NCI-H1092 treated with DMSO at 0.1 percent for 48 hours (cell line): ENCODE measurements around the gene APOA4.
"Not testable (repeated sequence)": the region's sequence is repeated elsewhere in the genome, so short reads cannot be mapped to it uniquely, and the experiment has no call there.

ENCODE experiments used
- DNase-seq: peaks from one replicate; lab custom pipeline; 2025; lab: John Stamatoyannopoulos, UW

Gene APOA4

GRCh38 chr11:116849060-116849459 is 26.0 kb upstream of the APOA4 start:
- DNase-seq, result no peak

- DNase-seq, result no peak
Measured at GRCh38 chr11:116847612-116848011, 24.5 kb upstream of the APOA4 start.

- no peak for DNase-seq
Measured at GRCh38 chr11:116844722-116845121, 21.6 kb upstream of the APOA4 start.

GRCh38 chr11:116843661-116844060 is 20.6 kb upstream of the APOA4 start:
- no peak for DNase-seq

- DNase-seq, result no peak
Measured at GRCh38 chr11:116842909-116843308, 19.8 kb upstream of the APOA4 start.

GRCh38 chr11:116842117-116842516 is 19.0 kb upstream of the APOA4 start:
- DNase-seq, result no peak

GRCh38 chr11:116840746-116841296 is 17.7 kb upstream of the APOA4 start:
- no peak for DNase-seq

- no peak for DNase-seq
Measured at GRCh38 chr11:116840224-116840745, 17.2 kb upstream of the APOA4 start.

- no peak for DNase-seq
Measured at GRCh38 chr11:116838321-116839084, 15.4 kb upstream of the APOA4 start.

- no peak for DNase-seq
Measured at GRCh38 chr11:116837231-116838091, 14.4 kb upstream of the APOA4 start, which contains the start of gene APOA1. Gene APOA1, minus strand, starts transcription at chr11:116837622. Its CDS starts 235 bp downstream, at chr11:116837387.

- no peak for DNase-seq
Measured at GRCh38 chr11:116836632-116836991, 13.5 kb upstream of the APOA4 start.

GRCh38 chr11:116835791-116836631 is 12.9 kb upstream of the APOA4 start:
- peak; percentile 95 for DNase-seq

- DNase-seq, result no peak
Measured at GRCh38 chr11:116835042-116835772, 12.1 kb upstream of the APOA4 start.

- DNase-seq, result not testable (repeated sequence)
Measured at GRCh38 chr11:116834535-116835041, 11.5 kb upstream of the APOA4 start.

- no peak for DNase-seq
Measured at GRCh38 chr11:116833816-116834534, 10.9 kb upstream of the APOA4 start.

- no peak for DNase-seq
Measured at GRCh38 chr11:116833491-116833815, 10.3 kb upstream of the APOA4 start.

GRCh38 chr11:116832350-116833290 is 9.5 kb upstream of the APOA4 start:
- DNase-seq, result no peak

GRCh38 chr11:116831790-116832349 is 8.8 kb upstream of the APOA4 start:
- no peak for DNase-seq
